ENCODE data around the gene AOC2.

AOC2 gene

GRCh38 chr17:42832934-42833766, 11.2 kb upstream of the AOC2 start, which contains the start of gene PSME3:
PSME3 (plus strand) TSS chr17:42833397; CDS start chr17:42833632, 235 bp downstream.
- no peak for TF ChIP-seq CTCF (IDR thresholded peaks at IDR 0.05; ENCODE audit: extremely low read depth, missing control alignments)
- DNase-seq (ENCODE audit: low spot score), result peak; percentile 90

GRCh38 chr17:42833767-42834422, 10.5 kb upstream of the AOC2 start:
- no peak for DNase-seq (ENCODE audit: low spot score)
- TF ChIP-seq CTCF (IDR thresholded peaks at IDR 0.05; ENCODE audit: extremely low read depth, missing control alignments), result no peak

- no peak for DNase-seq (ENCODE audit: low spot score)
- no peak for TF ChIP-seq CTCF (IDR thresholded peaks at IDR 0.05; ENCODE audit: extremely low read depth, missing control alignments)
Measured at GRCh38 chr17:42835732-42836131, 8.6 kb upstream of the AOC2 start.

- TF ChIP-seq CTCF (IDR thresholded peaks at IDR 0.05; ENCODE audit: extremely low read depth, missing control alignments), result no peak
- no peak for DNase-seq (ENCODE audit: low spot score)
Measured at GRCh38 chr17:42841975-42842685, 2.2 kb upstream of the AOC2 start.

- peak; percentile 56 for DNase-seq (ENCODE audit: low spot score)
- TF ChIP-seq CTCF (IDR thresholded peaks at IDR 0.05; ENCODE audit: extremely low read depth, missing control alignments), result peak; percentile 43
Measured at GRCh38 chr17:42843358-42843934, 934 bp upstream of the AOC2 start.

GRCh38 chr17:42844761-42845555, 578 bp downstream of the AOC2 start:
- no peak for TF ChIP-seq CTCF (IDR thresholded peaks at IDR 0.05; ENCODE audit: extremely low read depth, missing control alignments)
- DNase-seq (ENCODE audit: low spot score), result no peak
